ENCODE results near the gene TMEM164. TPM values are rescaled to one million over a fixed set of nuclear protein-coding genes. Genes with fewer than 3 reads are reported as not detected.

The TMEM164 gene
- total and polyA plus RNA-seq, 11 donors, result 14.4 to 117 (median 50.3) TPM

DNA sequence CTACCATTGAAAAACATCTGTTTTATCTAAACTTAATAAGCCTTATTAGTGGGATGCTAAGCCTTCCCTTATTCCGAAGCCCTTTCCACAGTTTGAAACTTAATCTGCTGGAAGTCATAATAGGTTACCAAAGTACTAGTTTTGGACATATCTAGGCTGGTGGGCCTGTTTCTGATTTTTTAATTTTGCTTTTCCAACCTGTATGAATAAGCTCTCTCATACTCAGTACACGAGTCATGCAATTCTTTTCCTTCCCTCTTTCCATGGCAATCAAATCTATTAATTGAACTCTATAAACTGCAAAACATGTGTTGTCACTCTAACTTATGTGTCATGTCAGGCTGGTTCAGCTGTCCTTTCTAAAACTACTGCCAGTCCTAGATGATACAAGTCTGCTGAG is 224.0 kb downstream of the TMEM164 start:
- 74 to 91% (median 85%) methylated on average over 2 of the region's 2 CpGs for WGBS, 4 donors
- DNase-seq (no peak), ATAC-seq (no peak)
- no peaks in the 10 kb centered on the region for H3K36me3 ChIP-seq
- H3K4me3 ChIP-seq, result no peak overlapping the region
- H3K9me3 ChIP-seq, result peaks cover 0 to 2% (median 0%) of the 10 kb centered on the region in 12 donors
- H3K27me3 ChIP-seq, result no peaks in the 10 kb centered on the region
- H3K4me1 ChIP-seq, result no peaks in the 10 kb centered on the region
- TF ChIP-seq CTCF (IDR thresholded peaks at IDR 0.05), result no peak
- TF ChIP-seq POLR2A (IDR thresholded peaks at IDR 0.05), result no peak
- H3K27ac ChIP-seq, result no peak overlapping the region
- intact Hi-C loops (cut with DNase I), result no loop called here

MicroRNA genes within 50 kb of the gene (microRNA counts, 767-probe panel; counts per million panel counts)
- microRNA hsa-miR-652-3p, result 2,550 to 2,601 counts per million in 2 donors

Small RNA genes lying within 50 kb of the gene (microRNA-seq; reads per million reads assigned to microRNA genes)
- 0 reads per million in 4 donors for gene MIR3978
- gene MIR652, result 3,203 to 7,095 (median 4,927) reads per million in 4 donors

Data from heart left ventricle (tissue), 16 donors.